Lower leg skin (tissue), 3 donors: ENCODE measurements around the gene MEF2D.

Source experiments
- POLR2A ChIP-seq, 2 donors: fragments of 450-650 bp; IDR thresholded peaks; one replicate each; pipeline ENCODE4 v1.6.1; 2016 to 2017; ENCODE audit warnings: antibody characterized with exemption in 2 of 2, mild to moderate bottlenecking in 1 of 2, moderate library complexity in 1 of 2
- TF ChIP-seq, protein P1 (sequence below), 3 donors: fragments of 450-650 bp; IDR thresholded peaks; one replicate each; pipeline ENCODE4 v1.5.1; 2016; ENCODE audit warnings: antibody characterized with exemption in 3 of 3, mild to moderate bottlenecking in 3 of 3, moderate library complexity in 2 of 3

- TF ChIP-seq, protein P1, sequence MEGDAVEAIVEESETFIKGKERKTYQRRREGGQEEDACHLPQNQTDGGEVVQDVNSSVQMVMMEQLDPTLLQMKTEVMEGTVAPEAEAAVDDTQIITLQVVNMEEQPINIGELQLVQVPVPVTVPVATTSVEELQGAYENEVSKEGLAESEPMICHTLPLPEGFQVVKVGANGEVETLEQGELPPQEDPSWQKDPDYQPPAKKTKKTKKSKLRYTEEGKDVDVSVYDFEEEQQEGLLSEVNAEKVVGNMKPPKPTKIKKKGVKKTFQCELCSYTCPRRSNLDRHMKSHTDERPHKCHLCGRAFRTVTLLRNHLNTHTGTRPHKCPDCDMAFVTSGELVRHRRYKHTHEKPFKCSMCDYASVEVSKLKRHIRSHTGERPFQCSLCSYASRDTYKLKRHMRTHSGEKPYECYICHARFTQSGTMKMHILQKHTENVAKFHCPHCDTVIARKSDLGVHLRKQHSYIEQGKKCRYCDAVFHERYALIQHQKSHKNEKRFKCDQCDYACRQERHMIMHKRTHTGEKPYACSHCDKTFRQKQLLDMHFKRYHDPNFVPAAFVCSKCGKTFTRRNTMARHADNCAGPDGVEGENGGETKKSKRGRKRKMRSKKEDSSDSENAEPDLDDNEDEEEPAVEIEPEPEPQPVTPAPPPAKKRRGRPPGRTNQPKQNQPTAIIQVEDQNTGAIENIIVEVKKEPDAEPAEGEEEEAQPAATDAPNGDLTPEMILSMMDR (IDR thresholded peaks at IDR 0.05): no peak
- no peak for TF ChIP-seq POLR2A (IDR thresholded peaks at IDR 0.05)
Measured at GRCh38 chr1:156497078-156497742, 3.4 kb downstream of the MEF2D start.
